Glutamatergic neuron (in vitro differentiated cells): ENCODE measurements around the gene PPARD. TPM values are rescaled to one million over a fixed set of nuclear protein-coding genes. Genes with fewer than 3 reads are reported as not detected.

ENCODE experiments used
- DNase-seq: peaks from one replicate; pipeline ENCODE4 v3.0.0; 2022
- H3K27ac Mint-ChIP-seq: one replicate; pipeline ENCODE4 v1.8.0; 2020; ENCODE audit warnings: mild to moderate bottlenecking, mixed read lengths, inconsistent platforms; ENCODE audit not compliant: unreplicated experiment
- H3K27me3 Mint-ChIP-seq: one replicate; pipeline ENCODE4 v1.8.0; 2020; ENCODE audit warnings: mild to moderate bottlenecking, moderate library complexity, mixed read lengths, inconsistent platforms; ENCODE audit not compliant: unreplicated experiment
- H3K36me3 Mint-ChIP-seq: one replicate; pipeline ENCODE4 v1.8.0; 2020; ENCODE audit warnings: mild to moderate bottlenecking, mixed read lengths, inconsistent platforms; ENCODE audit not compliant: unreplicated experiment
- H3K4me1 Mint-ChIP-seq: one replicate; pipeline ENCODE4 v1.8.0; 2020; ENCODE audit warnings: mild to moderate bottlenecking, low read depth, mixed read lengths, inconsistent platforms; ENCODE audit not compliant: unreplicated experiment
- H3K4me3 Mint-ChIP-seq: one replicate; pipeline ENCODE4 v1.8.0; 2020; ENCODE audit warnings: mild to moderate bottlenecking, mixed read lengths, inconsistent platforms; ENCODE audit not compliant: unreplicated experiment
- H3K9me3 Mint-ChIP-seq: one replicate; pipeline ENCODE4 v1.8.0; 2020; ENCODE audit warnings: mild to moderate bottlenecking, moderate library complexity, mixed read lengths, inconsistent platforms; ENCODE audit not compliant: unreplicated experiment
- CTCF ChIP-seq: fragments of 200-600 bp; sonication (generic); IDR thresholded peaks from one replicate; pipeline ENCODE4 v1.5.0; 2021; ENCODE audit not compliant: partially characterized antibody, unreplicated experiment
- total RNA-seq: library from RNA; stranded (reverse); fragmentation: NEBNext Ultra II Directional; extraction: Animal tissue kit (Norgen Biotek cat#: 25700); gene quantifications from one replicate; pipeline ENCODE4 v1.2.1, GENCODE V29; 2021; ENCODE audit not compliant: unreplicated experiment

The PPARD gene
- total RNA-seq, 1 donor from 2014 or later = 37.5 TPM

- peaks cover 3% of the 10 kb centered on the region for H3K4me1 Mint-ChIP-seq
- H3K4me3 Mint-ChIP-seq = no peak overlapping the region
- no peak for TF ChIP-seq CTCF
- DNase-seq = no peak
- H3K36me3 Mint-ChIP-seq = no peaks in the 10 kb centered on the region
- no peak overlapping the region for H3K27ac Mint-ChIP-seq
- H3K9me3 Mint-ChIP-seq = peaks cover 1% of the 10 kb centered on the region
- H3K27me3 Mint-ChIP-seq = peaks cover 1% of the 10 kb centered on the region
Measured at GRCh38 chr6:35419417-35419816, 77.1 kb downstream of the PPARD start.

GRCh38 chr6:35419961-35420360 is 77.6 kb downstream of the PPARD start:
- no peak for TF ChIP-seq CTCF
- Mint-ChIP-seq H3K4me3 (no peak overlapping the region), H3K4me1 (peaks cover under 1% of the 10 kb centered on the region), H3K9me3 (peaks cover 1% of the 10 kb centered on the region), H3K36me3 (no peaks in the 10 kb centered on the region), H3K27ac (no peak overlapping the region), H3K27me3 (peaks cover 1% of the 10 kb centered on the region)
- DNase-seq = no peak

DNA sequence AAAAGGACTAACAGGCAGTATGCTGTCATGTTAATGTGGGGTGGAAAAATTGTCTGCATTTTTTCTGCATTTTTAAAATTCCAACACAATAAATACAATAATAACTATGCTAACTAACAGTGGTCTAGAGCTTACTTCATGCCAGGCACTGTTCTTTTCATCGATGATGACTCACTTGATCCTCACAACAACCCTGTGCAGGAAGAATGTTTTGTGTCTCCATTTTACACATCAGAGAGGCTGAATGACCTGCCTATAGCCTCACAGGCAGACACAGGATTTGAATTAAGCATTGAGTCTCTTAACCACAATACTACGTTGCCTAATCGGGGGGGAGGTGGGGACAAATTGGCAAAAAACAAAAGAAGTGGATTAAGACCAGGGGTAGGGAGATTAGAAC is 82.9 kb downstream of the PPARD start:
- H3K4me1 Mint-ChIP-seq = no peaks in the 10 kb centered on the region
- no peak for TF ChIP-seq CTCF
- no peaks in the 10 kb centered on the region for H3K27me3 Mint-ChIP-seq
- peaks cover 5% of the 10 kb centered on the region for H3K9me3 Mint-ChIP-seq
- H3K36me3 Mint-ChIP-seq = peaks cover 18% of the 10 kb centered on the region
- no peak overlapping the region for H3K4me3 Mint-ChIP-seq
- DNase-seq = no peak
- H3K27ac Mint-ChIP-seq = no peak overlapping the region

DNA sequence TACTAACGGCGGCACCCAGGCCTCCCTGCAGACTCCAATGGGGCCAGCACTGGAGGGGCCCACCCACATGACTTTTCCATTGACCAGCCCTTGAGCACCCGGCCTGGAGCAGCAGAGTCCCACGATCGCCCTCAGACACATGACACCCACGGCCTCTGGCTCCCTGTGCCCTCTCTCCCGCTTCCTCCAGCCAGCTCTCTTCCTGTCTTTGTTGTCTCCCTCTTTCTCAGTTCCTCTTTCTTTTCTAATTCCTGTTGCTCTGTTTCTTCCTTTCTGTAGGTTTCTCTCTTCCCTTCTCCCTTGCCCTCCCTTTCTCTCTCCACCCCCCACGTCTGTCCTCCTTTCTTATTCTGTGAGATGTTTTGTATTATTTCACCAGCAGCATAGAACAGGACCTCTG is 83.7 kb downstream of the PPARD start:
- DNase-seq = no peak
- no peaks in the 10 kb centered on the region for H3K27me3 Mint-ChIP-seq
- H3K9me3 Mint-ChIP-seq = peaks cover 5% of the 10 kb centered on the region
- no peak overlapping the region for H3K27ac Mint-ChIP-seq
- H3K4me3 Mint-ChIP-seq = no peak overlapping the region
- peaks cover 18% of the 10 kb centered on the region for H3K36me3 Mint-ChIP-seq
- no peaks in the 10 kb centered on the region for H3K4me1 Mint-ChIP-seq
- no peak for TF ChIP-seq CTCF

- no peak for TF ChIP-seq CTCF
- no peak for DNase-seq
- H3K27ac Mint-ChIP-seq = no peak overlapping the region
Measured at GRCh38 chr6:35427435-35427834, 85.1 kb downstream of the PPARD start.

More at GRCh38 chr6:35427435-35427834, 85.1 kb downstream of the PPARD start:
- Mint-ChIP-seq H3K4me1 (no peaks in the 10 kb centered on the region), H3K27me3 (no peaks in the 10 kb centered on the region), H3K36me3 (peaks cover 18% of the 10 kb centered on the region), H3K9me3 (peaks cover 5% of the 10 kb centered on the region), H3K4me3 (no peak overlapping the region)
